ENCODE results near the gene TRAF3IP1.

Gene TRAF3IP1

DNA sequence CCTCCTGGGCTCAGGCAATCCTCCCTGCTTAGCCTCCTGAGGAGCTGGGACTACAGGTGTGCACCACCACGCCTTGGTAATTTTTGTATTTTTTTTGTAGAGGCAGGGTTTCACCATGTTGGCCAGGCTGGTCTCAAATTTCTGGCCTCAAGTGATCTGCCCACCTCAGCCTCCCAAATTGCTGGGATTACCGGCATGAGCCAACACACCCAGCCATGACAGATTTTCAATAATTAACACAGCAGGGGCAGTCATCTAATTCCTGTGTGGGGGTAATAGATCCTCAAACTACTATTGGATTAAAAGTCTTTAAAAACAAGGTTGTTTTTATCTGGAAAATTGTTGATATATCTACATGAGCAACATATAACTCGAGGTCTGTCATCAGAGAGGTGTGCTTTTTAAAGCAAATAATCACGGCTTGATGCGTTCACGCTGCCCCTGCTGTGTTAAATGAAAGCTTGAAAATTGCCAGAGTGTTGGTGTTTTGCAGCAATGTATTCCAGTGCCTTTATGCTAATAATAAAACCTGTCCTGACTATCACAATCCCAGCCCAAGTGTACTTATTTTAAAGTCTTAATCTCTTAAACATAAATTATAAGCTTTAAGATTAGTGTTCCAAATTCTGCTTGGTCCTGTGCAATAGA lies 70.8 kb downstream of the TRAF3IP1 start:
- Histone ChIP-seq H3K27me3 (ENCODE audit: control insufficient read depth, low read length) (no peaks in the 10 kb centered on the region), H3K4me1 (ENCODE audit: control insufficient read depth, low read length) (no peaks in the 10 kb centered on the region), H3K36me3 (ENCODE audit: control insufficient read depth, low read length) (no peaks in the 10 kb centered on the region), H4K20me1 (ENCODE audit: control insufficient read depth, insufficient read depth, low read depth, low read length) (no peaks in the 10 kb centered on the region), H3K9me3 (ENCODE audit: control insufficient read depth, insufficient read depth, low read length) (no peaks in the 10 kb centered on the region), H3F3A (ENCODE audit: control insufficient read depth, insufficient read depth) (no peaks in the 10 kb centered on the region), H3K4me2 (ENCODE audit: low read length) (no peak overlapping the region), H3K9me2 (replicated peaks; ENCODE audit: control insufficient read depth, low read length) (no peaks in the 10 kb centered on the region), H3K79me2 (ENCODE audit: control insufficient read depth, low read length) (no peaks in the 10 kb centered on the region), H3K4me3 (ENCODE audit: low read length) (no peak overlapping the region), H3K27ac (ENCODE audit: low read depth, low read length) (no peak overlapping the region)
- TF ChIP-seq EZH2phosphoT487 (IDR thresholded peaks at IDR 0.05; ENCODE audit: borderline replicate concordance, low read length) = no peak
- TF ChIP-seq, protein P1, sequence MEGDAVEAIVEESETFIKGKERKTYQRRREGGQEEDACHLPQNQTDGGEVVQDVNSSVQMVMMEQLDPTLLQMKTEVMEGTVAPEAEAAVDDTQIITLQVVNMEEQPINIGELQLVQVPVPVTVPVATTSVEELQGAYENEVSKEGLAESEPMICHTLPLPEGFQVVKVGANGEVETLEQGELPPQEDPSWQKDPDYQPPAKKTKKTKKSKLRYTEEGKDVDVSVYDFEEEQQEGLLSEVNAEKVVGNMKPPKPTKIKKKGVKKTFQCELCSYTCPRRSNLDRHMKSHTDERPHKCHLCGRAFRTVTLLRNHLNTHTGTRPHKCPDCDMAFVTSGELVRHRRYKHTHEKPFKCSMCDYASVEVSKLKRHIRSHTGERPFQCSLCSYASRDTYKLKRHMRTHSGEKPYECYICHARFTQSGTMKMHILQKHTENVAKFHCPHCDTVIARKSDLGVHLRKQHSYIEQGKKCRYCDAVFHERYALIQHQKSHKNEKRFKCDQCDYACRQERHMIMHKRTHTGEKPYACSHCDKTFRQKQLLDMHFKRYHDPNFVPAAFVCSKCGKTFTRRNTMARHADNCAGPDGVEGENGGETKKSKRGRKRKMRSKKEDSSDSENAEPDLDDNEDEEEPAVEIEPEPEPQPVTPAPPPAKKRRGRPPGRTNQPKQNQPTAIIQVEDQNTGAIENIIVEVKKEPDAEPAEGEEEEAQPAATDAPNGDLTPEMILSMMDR (IDR thresholded peaks at IDR 0.05; ENCODE audit: low read depth, low read length, poor library complexity, severe bottlenecking) = no peak

DNA sequence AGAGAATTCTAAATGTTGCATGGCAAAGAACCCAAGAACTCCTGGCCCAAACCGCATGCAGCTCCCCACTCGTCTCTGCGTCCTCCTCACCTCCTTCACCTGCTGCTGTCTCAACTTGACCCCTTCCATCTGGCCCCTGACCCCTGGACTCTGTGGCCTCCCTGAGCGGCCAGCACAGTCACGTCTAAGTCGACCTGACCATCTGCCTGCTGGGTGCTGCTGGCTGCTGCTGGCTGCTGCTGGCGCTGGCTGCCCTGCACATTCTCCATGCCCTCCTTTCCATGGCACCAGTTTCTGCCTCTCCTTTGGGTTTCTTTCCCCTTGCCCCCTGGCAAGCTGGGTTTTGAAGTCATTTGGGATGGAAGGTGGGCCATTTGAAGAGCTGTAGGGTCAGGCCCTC lies 76.3 kb downstream of the TRAF3IP1 start:
- Histone ChIP-seq H3K9me2 (replicated peaks; ENCODE audit: control insufficient read depth, low read length) (no peaks in the 10 kb centered on the region), H3K4me1 (ENCODE audit: control insufficient read depth, low read length) (no peaks in the 10 kb centered on the region), H3K27me3 (ENCODE audit: control insufficient read depth, low read length) (no peaks in the 10 kb centered on the region), H3K27ac (ENCODE audit: low read depth, low read length) (no peak overlapping the region), H4K20me1 (ENCODE audit: control insufficient read depth, insufficient read depth, low read depth, low read length) (no peaks in the 10 kb centered on the region), H3K4me2 (ENCODE audit: low read length) (no peak overlapping the region), H3K9me3 (ENCODE audit: control insufficient read depth, insufficient read depth, low read length) (no peaks in the 10 kb centered on the region), H3F3A (ENCODE audit: control insufficient read depth, insufficient read depth) (peaks cover 3% of the 10 kb centered on the region; the same call in 1 of the 2 replicates), H3K4me3 (ENCODE audit: low read length) (no peak overlapping the region), H3K36me3 (ENCODE audit: control insufficient read depth, low read length) (no peaks in the 10 kb centered on the region), H3K79me2 (ENCODE audit: control insufficient read depth, low read length) (no peaks in the 10 kb centered on the region)
- TF ChIP-seq EZH2phosphoT487 (IDR thresholded peaks at IDR 0.05; ENCODE audit: borderline replicate concordance, low read length) = no peak
- TF ChIP-seq, protein P1 (IDR thresholded peaks at IDR 0.05; ENCODE audit: low read depth, low read length, poor library complexity, severe bottlenecking) = no peak

DNA sequence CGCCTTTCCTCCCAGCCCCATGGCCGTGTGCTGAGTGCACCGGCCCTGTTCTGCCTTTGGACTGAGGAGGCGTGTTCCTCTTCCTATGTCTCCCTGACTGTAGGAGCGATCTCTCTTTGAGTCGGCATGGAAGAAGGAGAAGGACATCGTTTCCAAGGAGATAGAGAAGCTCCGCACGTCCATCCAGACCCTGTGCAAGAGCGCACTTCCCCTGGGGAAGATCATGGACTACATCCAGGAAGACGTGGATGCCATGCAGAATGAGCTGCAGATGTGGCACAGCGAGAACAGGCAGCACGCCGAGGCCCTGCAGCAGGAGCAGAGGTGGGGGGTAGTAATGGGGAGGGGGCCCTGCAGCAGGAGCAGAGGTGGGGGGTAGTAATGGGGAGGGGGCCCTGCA lies 77.0 kb downstream of the TRAF3IP1 start:
- no peaks in the 10 kb centered on the region for H3K4me1 ChIP-seq (ENCODE audit: control insufficient read depth, low read length)
- TF ChIP-seq, protein P1 (IDR thresholded peaks at IDR 0.05; ENCODE audit: low read depth, low read length, poor library complexity, severe bottlenecking) = no peak
- TF ChIP-seq EZH2phosphoT487 (IDR thresholded peaks at IDR 0.05; ENCODE audit: borderline replicate concordance, low read length) = no peak
- no peaks in the 10 kb centered on the region for H4K20me1 ChIP-seq (ENCODE audit: control insufficient read depth, insufficient read depth, low read depth, low read length)
- no peaks in the 10 kb centered on the region for H3K9me3 ChIP-seq (ENCODE audit: control insufficient read depth, insufficient read depth, low read length)
- H3K79me2 ChIP-seq (ENCODE audit: control insufficient read depth, low read length) = no peaks in the 10 kb centered on the region
- no peaks in the 10 kb centered on the region for H3K9me2 ChIP-seq (replicated peaks; ENCODE audit: control insufficient read depth, low read length)
- no peak overlapping the region for H3K27ac ChIP-seq (ENCODE audit: low read depth, low read length)
- peaks cover 3% of the 10 kb centered on the region; the same call in 1 of the 2 replicates for H3F3A ChIP-seq (ENCODE audit: control insufficient read depth, insufficient read depth)
- H3K4me3 ChIP-seq (ENCODE audit: low read length) = no peak overlapping the region
- no peak overlapping the region for H3K4me2 ChIP-seq (ENCODE audit: low read length)
- no peaks in the 10 kb centered on the region for H3K27me3 ChIP-seq (ENCODE audit: control insufficient read depth, low read length)
- H3K36me3 ChIP-seq (ENCODE audit: control insufficient read depth, low read length) = no peaks in the 10 kb centered on the region
